GM18519 (cell line): ENCODE data around the gene RADIL.

Source experiments
- ATAC-seq: cut with Tn5 transposase; IDR thresholded peaks from one replicate; pipeline ENCODE4 v1.9.1; 2021; ENCODE audit warnings: mild to moderate bottlenecking, moderate library complexity; ENCODE audit not compliant: unreplicated experiment, low FRiP score

The RADIL gene

GRCh38 chr7:4882169-4883032 is 1.1 kb downstream of the RADIL start:
- no peak for ATAC-seq

- ATAC-seq = no peak
These were observed 3.3 kb downstream of the RADIL start for GRCh38 chr7:4880218-4880617.

GRCh38 chr7:4879396-4880081 is 4.0 kb downstream of the RADIL start:
- ATAC-seq = no peak

- no peak for ATAC-seq
These were observed 4.9 kb downstream of the RADIL start for GRCh38 chr7:4878336-4879335.

- no peak for ATAC-seq
These were observed 6.9 kb downstream of the RADIL start for GRCh38 chr7:4876586-4876985.

GRCh38 chr7:4875391-4875790 is 8.1 kb downstream of the RADIL start:
- no peak for ATAC-seq

- ATAC-seq = no peak
These were observed 10.2 kb downstream of the RADIL start for GRCh38 chr7:4873071-4873944.

GRCh38 chr7:4871930-4872675 is 11.4 kb downstream of the RADIL start:
- ATAC-seq = no peak

GRCh38 chr7:4871056-4871680 is 12.3 kb downstream of the RADIL start:
- no peak for ATAC-seq

- ATAC-seq = no peak
These were observed 15.0 kb downstream of the RADIL start for GRCh38 chr7:4868493-4868892.

- ATAC-seq = no peak
These were observed 16.7 kb downstream of the RADIL start for GRCh38 chr7:4866528-4867496.

GRCh38 chr7:4862156-4862555 is 21.4 kb downstream of the RADIL start:
- ATAC-seq = no peak

GRCh38 chr7:4861673-4862072 is 21.8 kb downstream of the RADIL start, which contains the start of gene PAPOLB:
PAPOLB (minus strand) TSS chr7:4862030; CDS start chr7:4861810, 220 bp downstream.
- ATAC-seq = no peak

GRCh38 chr7:4861227-4861626 is 22.3 kb downstream of the RADIL start:
- no peak for ATAC-seq

- no peak for ATAC-seq
These were observed 26.3 kb downstream of the RADIL start for GRCh38 chr7:4857189-4857588.

- no peak for ATAC-seq
These were observed 27.0 kb downstream of the RADIL start for GRCh38 chr7:4856336-4857057.

GRCh38 chr7:4854916-4855315 is 28.6 kb downstream of the RADIL start:
- ATAC-seq = no peak
